Fibroblast of lung (primary cell): ENCODE results near the gene BGN.

ENCODE experiments used
- CTCF ChIP-seq, 2 donors: IDR thresholded peaks in 1 of 2; conservative IDR thresholded peaks in 1 of 2; 1 replicate in 1 of 2; 2 replicates in 1 of 2; pipeline ENCODE4 v1.5.1; 2011 to 2012; ENCODE audit warnings: low read length in 2 of 2, control low read depth in 1 of 2, inconsistent platforms in 1 of 2, low read depth in 1 of 2, mild to moderate bottlenecking in 1 of 2
- EZH2 ChIP-seq: IDR thresholded peaks from 2 replicates; pipeline ENCODE4 v1.5.1; 2012; ENCODE audit warnings: low read length, control low read depth, mild to moderate bottlenecking; ENCODE audit errors: missing control alignments

DNA sequence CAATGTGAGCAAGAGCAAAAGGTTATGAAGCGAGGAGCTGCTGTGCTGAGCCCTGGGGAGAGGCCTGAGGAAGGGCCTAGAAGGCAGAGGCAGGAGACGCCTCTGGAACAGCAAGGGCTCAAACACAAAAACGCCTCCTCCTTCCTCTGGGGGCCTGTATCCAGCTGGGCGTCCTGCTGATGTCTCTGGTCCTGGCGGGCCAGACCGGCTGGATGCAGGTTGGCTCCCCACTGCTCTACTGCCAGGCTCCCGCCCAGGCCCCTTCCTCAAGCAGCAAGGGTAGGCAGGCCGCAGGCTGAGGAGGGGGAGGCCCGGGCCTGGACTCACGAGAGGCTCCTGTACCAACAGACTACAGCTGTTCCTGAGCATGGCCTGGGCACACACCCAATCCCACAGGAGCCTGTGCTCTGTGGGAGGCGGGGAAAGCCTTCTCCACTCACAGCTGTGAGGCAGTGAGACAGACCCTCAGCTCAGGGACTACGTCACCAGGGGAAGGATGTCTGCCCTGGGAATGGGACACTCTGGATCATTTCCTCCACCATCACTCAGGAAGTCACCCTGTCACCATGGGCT lies 26.7 kb upstream of the BGN start:
- TF ChIP-seq EZH2 = no peak
- TF ChIP-seq CTCF (conservative IDR thresholded peaks at IDR 0.05 in 1 of 2, IDR thresholded peaks at IDR 0.05 in 1 of 2; ENCODE audit: low read depth in 1 of 2, low read length in 2 of 2) = no peak
